Astrocyte (in vitro differentiated cells and primary cell): Measurements from ENCODE around the gene IQSEC3. TPM values are rescaled to one million over a fixed set of nuclear protein-coding genes. Genes with fewer than 3 reads are reported as not detected.

Source experiments
- DNase-seq: peaks from one replicate; pipeline ENCODE4 v3.0.0-alpha.2; 2010; ENCODE audit warnings: low read depth
- FAIRE-seq: peaks from 2 replicates; lab custom pipeline; 2011; peaks lifted over from hg19 to GRCh38; lab: Jason Lieb, UNC
- H2AFZ ChIP-seq: 2 replicates; pipeline ENCODE4 v1.6.0; 2012; ENCODE audit warnings: low read depth, low read length, inconsistent platforms
- H3K27ac ChIP-seq: 2 replicates; pipeline ENCODE4 v1.5.1; 2011; ENCODE audit warnings: low read depth, low read length, inconsistent platforms
- H3K27me3 ChIP-seq: 2 replicates; pipeline ENCODE4 v1.6.0; 2011; ENCODE audit warnings: low read length, inconsistent platforms; ENCODE audit not compliant: insufficient read depth
- H3K36me3 ChIP-seq: 2 replicates; pipeline ENCODE4 v1.5.1; 2011; ENCODE audit warnings: low read length, inconsistent platforms; ENCODE audit not compliant: insufficient read depth
- H3K4me1 ChIP-seq: 2 replicates; pipeline ENCODE4 v1.5.1; 2011; ENCODE audit warnings: low read length, inconsistent platforms; ENCODE audit not compliant: insufficient read depth
- H3K4me2 ChIP-seq: 2 replicates; pipeline ENCODE4 v1.6.0; 2012; ENCODE audit warnings: low read length, inconsistent platforms
- H3K4me3 ChIP-seq: 2 replicates; pipeline ENCODE4 v1.5.1; 2011; ENCODE audit warnings: low read depth, mild to moderate bottlenecking, low read length, inconsistent platforms; ENCODE audit not compliant: insufficient read depth
- H3K79me2 ChIP-seq: 2 replicates; pipeline ENCODE4 v1.6.0; 2012; ENCODE audit warnings: mild to moderate bottlenecking, low read length, inconsistent platforms; ENCODE audit not compliant: insufficient read depth
- H3K9ac ChIP-seq: 2 replicates; pipeline ENCODE4 v1.6.0; 2012; ENCODE audit warnings: mild to moderate bottlenecking, low read length, inconsistent platforms
- H3K9me3 ChIP-seq: 2 replicates; pipeline ENCODE4 v1.5.1; 2012; ENCODE audit warnings: low read depth, mild to moderate bottlenecking, low read length, inconsistent platforms; ENCODE audit not compliant: insufficient read depth
- H4K20me1 ChIP-seq: 2 replicates; pipeline ENCODE4 v1.6.0; 2012; ENCODE audit warnings: low read length, inconsistent platforms; ENCODE audit not compliant: insufficient read depth
- H3K27ac Mint-ChIP-seq: one replicate; pipeline ENCODE4 v1.8.0; 2021; ENCODE audit warnings: mild to moderate bottlenecking, mixed read lengths; ENCODE audit not compliant: unreplicated experiment
- H3K27me3 Mint-ChIP-seq: one replicate; pipeline ENCODE4 v1.8.0; 2021; ENCODE audit warnings: low read depth, mixed read lengths; ENCODE audit not compliant: unreplicated experiment
- H3K36me3 Mint-ChIP-seq: one replicate; pipeline ENCODE4 v1.8.0; 2021; ENCODE audit warnings: low read depth, mixed read lengths; ENCODE audit not compliant: unreplicated experiment
- H3K4me1 Mint-ChIP-seq: one replicate; pipeline ENCODE4 v1.8.0; 2021; ENCODE audit warnings: low read depth, mixed read lengths; ENCODE audit not compliant: unreplicated experiment
- H3K4me3 Mint-ChIP-seq: one replicate; pipeline ENCODE4 v1.8.0; 2021; ENCODE audit warnings: mild to moderate bottlenecking, moderate library complexity, mixed read lengths; ENCODE audit not compliant: unreplicated experiment
- H3K9me3 Mint-ChIP-seq: one replicate; pipeline ENCODE4 v1.8.0; 2021; ENCODE audit warnings: mild to moderate bottlenecking, mixed read lengths; ENCODE audit not compliant: unreplicated experiment
- EZH2 ChIP-seq: IDR thresholded peaks from 2 replicates; pipeline ENCODE4 v1.6.1; 2012; ENCODE audit warnings: mild to moderate bottlenecking, low read length, inconsistent platforms; ENCODE audit not compliant: insufficient read depth
- total RNA-seq: library from RNA; stranded (reverse); gene quantifications from 2 replicates; pipeline ENCODE4 v1.2.1, GENCODE V29; 2021
- TF ChIP-seq, protein P1 (sequence below): IDR thresholded peaks from 2 replicates; pipeline ENCODE4 v1.5.1; 2011; ENCODE audit warnings: low read depth, mild to moderate bottlenecking, inconsistent platforms, low read length, moderate library complexity; ENCODE audit not compliant: insufficient read depth

The IQSEC3 gene
- total RNA-seq, 1 donor from 2014 or later = 0.34 TPM

DNA sequence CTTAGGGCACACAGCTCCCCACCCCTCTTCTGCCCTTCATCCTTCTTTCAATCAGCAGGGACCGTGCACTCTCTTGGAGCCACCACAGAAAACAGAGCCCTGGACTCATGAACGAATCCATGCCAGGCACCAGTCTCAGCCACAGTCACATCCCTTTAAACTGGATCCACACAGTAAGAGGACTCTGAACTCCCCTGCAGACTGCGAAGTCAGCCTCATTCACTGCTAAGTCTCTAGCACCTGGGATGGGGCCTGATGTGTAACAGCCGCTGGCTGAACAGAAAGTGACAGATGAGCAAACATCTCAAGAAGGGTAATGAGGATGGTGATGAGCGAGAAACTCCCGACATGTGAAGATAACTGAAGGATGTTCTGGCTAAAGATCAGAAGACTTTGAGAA is 45.8 kb upstream of the IQSEC3 start:
- peaks cover 12% of the 10 kb centered on the region for H3K36me3 ChIP-seq
- no peaks in the 10 kb centered on the region for H3K4me1 ChIP-seq
- Mint-ChIP-seq H3K27me3 (no peaks in the 10 kb centered on the region), H3K9me3 (no peaks in the 10 kb centered on the region), H3K4me1 (no peaks in the 10 kb centered on the region), H3K4me3 (no peak overlapping the region), H3K27ac (no peak overlapping the region), H3K36me3 (peaks cover 15% of the 10 kb centered on the region)
- H3K9ac ChIP-seq = no peak overlapping the region
- no peak overlapping the region for H3K4me3 ChIP-seq
- peaks cover 24% of the 10 kb centered on the region for H4K20me1 ChIP-seq
- FAIRE-seq (no peak), DNase-seq (no peak)
- no peaks in the 10 kb centered on the region for H3K9me3 ChIP-seq
- H3K79me2 ChIP-seq = no peaks in the 10 kb centered on the region
- no peak overlapping the region for H3K4me2 ChIP-seq
- TF ChIP-seq EZH2 = no peak
- TF ChIP-seq, protein P1, sequence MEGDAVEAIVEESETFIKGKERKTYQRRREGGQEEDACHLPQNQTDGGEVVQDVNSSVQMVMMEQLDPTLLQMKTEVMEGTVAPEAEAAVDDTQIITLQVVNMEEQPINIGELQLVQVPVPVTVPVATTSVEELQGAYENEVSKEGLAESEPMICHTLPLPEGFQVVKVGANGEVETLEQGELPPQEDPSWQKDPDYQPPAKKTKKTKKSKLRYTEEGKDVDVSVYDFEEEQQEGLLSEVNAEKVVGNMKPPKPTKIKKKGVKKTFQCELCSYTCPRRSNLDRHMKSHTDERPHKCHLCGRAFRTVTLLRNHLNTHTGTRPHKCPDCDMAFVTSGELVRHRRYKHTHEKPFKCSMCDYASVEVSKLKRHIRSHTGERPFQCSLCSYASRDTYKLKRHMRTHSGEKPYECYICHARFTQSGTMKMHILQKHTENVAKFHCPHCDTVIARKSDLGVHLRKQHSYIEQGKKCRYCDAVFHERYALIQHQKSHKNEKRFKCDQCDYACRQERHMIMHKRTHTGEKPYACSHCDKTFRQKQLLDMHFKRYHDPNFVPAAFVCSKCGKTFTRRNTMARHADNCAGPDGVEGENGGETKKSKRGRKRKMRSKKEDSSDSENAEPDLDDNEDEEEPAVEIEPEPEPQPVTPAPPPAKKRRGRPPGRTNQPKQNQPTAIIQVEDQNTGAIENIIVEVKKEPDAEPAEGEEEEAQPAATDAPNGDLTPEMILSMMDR = no peak
- H3K27ac ChIP-seq = no peak overlapping the region
- H2AFZ ChIP-seq = no peak overlapping the region
- H3K27me3 ChIP-seq = no peaks in the 10 kb centered on the region

DNA sequence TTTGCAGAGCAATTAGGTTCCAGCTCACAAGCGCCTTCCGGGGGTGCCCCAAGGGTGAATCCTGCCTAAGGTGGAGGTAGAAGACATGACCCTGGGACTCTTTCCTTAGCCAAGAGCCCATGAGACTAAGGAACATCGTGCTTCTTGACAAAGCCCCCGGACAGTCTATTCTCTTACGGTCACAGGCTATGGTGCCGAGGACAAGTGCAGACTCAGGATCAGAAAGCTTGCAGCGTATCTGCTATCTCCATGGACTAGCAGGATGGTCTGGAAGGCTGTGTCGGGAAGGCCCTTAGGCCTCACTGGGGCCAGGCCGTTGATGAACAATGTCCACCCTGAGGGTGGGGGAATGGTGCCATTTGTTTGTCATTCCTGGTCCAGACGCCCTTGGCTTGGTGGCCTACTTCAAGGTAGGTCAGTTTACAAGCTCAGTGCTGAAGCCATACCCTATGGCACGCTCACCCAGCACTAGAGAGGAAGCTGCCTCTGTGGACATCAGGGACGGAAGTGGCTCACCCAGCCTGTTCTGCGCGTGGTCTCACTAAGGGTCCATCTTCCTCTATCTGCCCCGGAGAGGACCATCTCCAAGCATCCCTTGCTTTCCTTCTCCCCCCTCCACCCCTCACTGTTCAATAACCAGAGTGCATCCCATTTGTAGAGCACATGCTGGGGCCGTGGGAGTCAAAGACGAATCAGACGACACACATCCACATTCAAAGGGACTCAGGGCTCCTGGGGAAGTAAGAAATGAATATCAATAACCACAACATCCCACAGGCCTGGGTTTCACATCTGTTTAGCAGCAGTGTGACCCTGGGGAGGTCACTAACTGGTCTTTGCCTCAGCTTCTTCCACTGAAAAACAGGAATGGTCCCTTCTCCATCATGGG is 45.0 kb upstream of the IQSEC3 start:
- Histone ChIP-seq H3K27ac (no peak overlapping the region), H3K4me2 (no peak overlapping the region), H3K4me3 (no peak overlapping the region), H3K36me3 (peaks cover 12% of the 10 kb centered on the region), H3K27me3 (no peaks in the 10 kb centered on the region), H2AFZ (no peak overlapping the region), H4K20me1 (peaks cover 24% of the 10 kb centered on the region), H3K4me1 (no peaks in the 10 kb centered on the region), H3K9me3 (no peaks in the 10 kb centered on the region), H3K79me2 (no peaks in the 10 kb centered on the region), H3K9ac (no peak overlapping the region)
- H3K36me3 Mint-ChIP-seq = peaks cover 15% of the 10 kb centered on the region
- H3K4me3 Mint-ChIP-seq = no peak overlapping the region
- TF ChIP-seq, protein P1 = no peak
- TF ChIP-seq EZH2 = no peak
- H3K9me3 Mint-ChIP-seq = no peaks in the 10 kb centered on the region
- no peak overlapping the region for H3K27ac Mint-ChIP-seq
- no peak for FAIRE-seq
- no peaks in the 10 kb centered on the region for H3K27me3 Mint-ChIP-seq
- DNase-seq = no peak
- no peaks in the 10 kb centered on the region for H3K4me1 Mint-ChIP-seq

DNA sequence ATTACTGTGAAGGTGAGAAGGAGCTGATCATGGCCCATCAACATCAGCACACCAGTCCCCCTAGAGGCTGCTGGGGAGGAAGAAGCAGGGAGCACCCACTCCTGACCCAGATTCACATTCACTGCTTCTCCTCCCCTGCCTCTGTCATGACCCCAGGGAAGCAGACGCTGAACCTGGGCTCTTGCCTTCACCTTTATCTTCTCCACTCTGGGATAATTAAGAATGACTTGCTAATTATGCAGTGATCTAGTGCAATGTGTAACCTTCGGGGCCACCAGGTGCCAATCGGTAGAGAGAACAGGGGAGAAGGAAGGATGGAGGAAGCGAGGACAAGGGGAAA is 44.4 kb upstream of the IQSEC3 start:
- no peak for FAIRE-seq
- H3K9ac ChIP-seq = no peak overlapping the region
- Mint-ChIP-seq H3K4me3 (no peak overlapping the region), H3K4me1 (no peaks in the 10 kb centered on the region), H3K27ac (no peak overlapping the region), H3K9me3 (no peaks in the 10 kb centered on the region), H3K36me3 (peaks cover 15% of the 10 kb centered on the region), H3K27me3 (no peaks in the 10 kb centered on the region)
- no peak for DNase-seq
- peaks cover 12% of the 10 kb centered on the region for H3K36me3 ChIP-seq
- H3K79me2 ChIP-seq = no peaks in the 10 kb centered on the region
- no peaks in the 10 kb centered on the region for H3K4me1 ChIP-seq
- no peak overlapping the region for H3K27ac ChIP-seq
- no peak overlapping the region for H3K4me2 ChIP-seq
- no peaks in the 10 kb centered on the region for H3K27me3 ChIP-seq
- peaks cover 24% of the 10 kb centered on the region for H4K20me1 ChIP-seq
- no peak overlapping the region for H2AFZ ChIP-seq
- no peak overlapping the region for H3K4me3 ChIP-seq
- TF ChIP-seq, protein P1 = no peak
- TF ChIP-seq EZH2 = no peak
- no peaks in the 10 kb centered on the region for H3K9me3 ChIP-seq
